HFF-Myc (cell line): Measurements from ENCODE around the gene CEP170B.

Source experiments
- DNase-seq: peaks from one replicate; pipeline ENCODE4 v3.0.0-alpha.2; 2011; ENCODE audit warnings: low read depth; ENCODE audit errors: extremely low read depth
- H3K4me3 ChIP-seq: replicated peaks from 2 replicates; pipeline ENCODE4 v1.5.1; 2011; ENCODE audit warnings: low read depth, mild to moderate bottlenecking, control low read depth, low read length
- CTCF ChIP-seq: IDR thresholded peaks from 2 replicates; pipeline ENCODE4 v1.5.1; 2012; ENCODE audit warnings: mild to moderate bottlenecking, low read depth, low read length, control low read depth; ENCODE audit errors: missing control alignments

CEP170B gene

GRCh38 chr14:104894331-104895206 lies 29.5 kb downstream of the CEP170B start:
- no peak overlapping the region for H3K4me3 ChIP-seq
- no peak for DNase-seq
- no peak for TF ChIP-seq CTCF

DNA sequence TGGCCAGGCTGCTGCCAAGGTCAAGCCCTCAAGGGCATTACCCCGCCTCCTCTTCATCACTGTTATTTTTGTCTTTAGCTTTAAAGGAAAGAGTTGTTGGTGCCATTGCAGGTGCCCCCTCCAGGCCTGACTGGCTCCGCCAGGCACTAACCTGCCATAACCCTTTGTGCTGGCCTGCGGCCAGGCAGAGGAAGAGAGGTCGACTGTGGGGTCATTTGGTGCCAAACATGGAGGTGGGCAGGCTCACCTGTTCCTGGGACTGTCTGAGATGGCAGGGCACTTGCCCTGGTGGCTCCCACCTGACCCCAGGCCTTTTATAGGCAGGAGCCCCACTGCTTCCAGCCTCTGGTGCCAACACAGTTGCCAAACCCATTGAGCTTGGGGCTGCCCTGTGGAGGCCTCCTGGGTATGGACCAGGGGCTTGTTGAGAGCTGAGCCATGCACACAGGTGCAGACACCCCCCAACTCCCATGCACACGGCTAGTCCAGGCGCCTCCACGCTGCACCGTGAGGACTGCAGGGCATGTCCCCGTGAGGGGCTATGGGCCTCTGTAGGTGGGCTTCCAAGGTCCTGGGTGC lies 30.2 kb downstream of the CEP170B start:
- H3K4me3 ChIP-seq: no peak overlapping the region
- no peak for TF ChIP-seq CTCF
- DNase-seq: no peak

DNA sequence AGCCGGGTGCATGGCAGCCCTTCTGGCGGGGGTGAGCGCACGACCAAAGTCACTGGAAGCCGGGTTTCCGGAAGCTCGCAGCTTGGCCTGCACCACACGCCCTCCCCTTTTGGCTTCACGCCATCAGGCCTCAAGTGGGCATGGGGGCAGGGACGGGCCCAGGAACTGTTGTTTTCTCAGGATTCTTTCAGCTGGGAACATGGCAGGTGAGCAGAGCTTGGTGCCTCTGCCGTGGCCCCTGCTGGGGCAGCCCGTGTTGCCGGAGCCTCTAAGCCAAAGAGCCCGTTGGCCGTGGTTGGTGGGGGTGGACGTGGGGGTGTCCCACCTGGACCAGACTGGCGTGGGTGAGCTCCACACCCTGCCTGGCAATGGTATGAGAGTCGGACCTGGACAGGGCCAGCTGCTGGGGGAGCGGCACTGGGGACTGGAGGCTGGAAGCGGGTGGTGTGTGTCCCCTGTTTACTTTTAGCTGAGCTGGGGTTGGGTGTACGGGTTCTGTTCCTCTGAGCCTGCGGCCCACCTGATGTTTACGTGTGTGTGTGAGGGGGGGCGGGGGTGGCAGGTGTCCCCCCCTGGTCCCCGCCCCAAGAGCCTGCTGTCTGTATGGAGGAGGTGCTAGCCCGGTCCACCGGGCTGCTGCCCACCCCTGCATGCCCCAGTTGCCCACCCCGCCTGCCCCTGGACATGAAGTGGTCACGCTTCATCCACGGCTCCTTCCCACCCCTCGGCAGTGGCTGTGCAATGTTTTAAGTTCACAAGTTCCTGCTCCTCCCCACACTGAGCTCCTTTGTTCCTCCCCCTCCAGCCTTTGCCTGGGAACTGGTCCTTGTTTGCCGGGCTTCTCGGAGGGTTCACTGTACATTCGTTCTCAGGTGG lies 31.0 kb downstream of the CEP170B start:
- DNase-seq: no peak
- H3K4me3 ChIP-seq: no peak overlapping the region
- no peak for TF ChIP-seq CTCF

DNA sequence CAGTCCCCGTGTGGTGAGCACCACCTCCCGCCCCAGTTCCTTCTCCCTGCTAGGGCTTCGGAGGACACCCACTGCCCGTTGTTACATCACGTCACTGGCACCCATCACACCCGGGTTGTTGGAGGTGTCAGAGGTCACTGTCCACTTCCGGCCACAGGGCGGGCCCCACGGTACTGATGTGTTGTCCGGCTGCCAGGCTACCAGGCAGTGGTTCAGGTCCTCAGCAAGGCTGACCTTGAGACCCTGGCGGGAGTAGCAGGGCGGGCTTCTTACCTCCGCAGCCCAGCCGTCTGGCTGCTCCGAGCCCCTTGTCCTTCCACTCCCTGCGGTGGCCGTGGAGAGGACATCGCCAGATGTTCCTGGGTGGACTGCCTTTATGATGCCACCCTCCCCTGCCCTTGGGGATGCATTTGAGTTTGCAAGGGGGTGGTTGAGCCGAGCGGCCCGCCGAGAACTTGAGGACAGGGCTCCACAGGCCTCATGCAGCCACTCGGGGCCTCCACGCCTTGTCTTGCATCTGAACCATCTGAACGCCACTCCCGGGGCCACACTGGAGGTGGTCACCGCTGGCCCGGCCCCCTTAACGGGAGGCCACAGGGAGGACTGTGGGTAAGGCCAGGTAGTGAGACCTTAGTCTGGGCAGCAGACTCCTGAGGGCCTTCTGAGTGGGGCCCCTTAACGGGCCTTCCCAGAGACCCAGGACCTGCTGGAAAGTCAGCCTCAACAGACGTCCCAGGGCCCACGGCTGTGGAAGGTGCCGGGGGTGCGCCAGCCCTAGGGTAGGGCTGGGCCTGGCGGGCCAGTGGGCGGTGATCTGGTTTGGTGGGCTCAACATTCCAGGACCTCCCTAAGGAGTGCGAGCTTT lies 32.5 kb downstream of the CEP170B start:
- DNase-seq: no peak
- no peak overlapping the region for H3K4me3 ChIP-seq
- TF ChIP-seq CTCF: no peak

- TF ChIP-seq CTCF: no peak
- H3K4me3 ChIP-seq: no peak overlapping the region
- no peak for DNase-seq
Observed at GRCh38 chr14:104898195-104898558, 33.1 kb downstream of the CEP170B start.
